GM12878 (cell line): ENCODE results near the gene ZNF532.

Source experiments
- CTCF ChIP-seq, 3 experiments: IDR thresholded peaks in 2 of 3; conservative IDR thresholded peaks in 1 of 3; 2 replicates each; pipeline ENCODE4 v1.5.1; 2011; ENCODE audit warnings: low read depth in 3 of 3, low read length in 3 of 3, mild to moderate bottlenecking in 3 of 3, control low read depth in 2 of 3, moderate library complexity in 2 of 3, inconsistent platforms in 1 of 3, mixed read lengths in 1 of 3; ENCODE audit not compliant: control insufficient read depth in 2 of 3, insufficient read depth in 1 of 3; ENCODE audit errors: extremely low read depth in 1 of 3
- EZH2 ChIP-seq: IDR thresholded peaks from 2 replicates; pipeline ENCODE4 v1.6.1; 2012; ENCODE audit warnings: low read depth, mild to moderate bottlenecking, control low read depth, inconsistent platforms, low read length, borderline replicate concordance; ENCODE audit not compliant: control insufficient read depth
- MXI1 ChIP-seq: fragments of 150-350 bp; IDR thresholded peaks from 2 replicates; pipeline ENCODE4 v1.6.1; 2011; ENCODE audit warnings: low read depth, mild to moderate bottlenecking, inconsistent platforms, low read length, improper control_type of control experiment
- POLR2A ChIP-seq: IDR thresholded peaks from 2 replicates; pipeline ENCODE4 v1.6.1; 2011; ENCODE audit warnings: low read depth, mild to moderate bottlenecking, low read length
- SIX5 ChIP-seq: IDR thresholded peaks from 2 replicates; pipeline ENCODE4 v1.6.1; 2011; ENCODE audit warnings: mild to moderate bottlenecking, low read depth, low read length, moderate library complexity; ENCODE audit not compliant: severe bottlenecking

GRCh38 chr18:58997811-58998337 lies 133.2 kb downstream of the ZNF532 start:
- TF ChIP-seq MXI1, result no peak
- no peak for TF ChIP-seq POLR2A
- no peak for TF ChIP-seq CTCF (IDR thresholded peaks at IDR 0.05 in 2 of 3, conservative IDR thresholded peaks at IDR 0.05 in 1 of 3; ENCODE audit: control insufficient read depth in 2 of 3, extremely low read depth in 1 of 3, insufficient read depth in 1 of 3, low read depth in 3 of 3, low read length in 3 of 3)
- TF ChIP-seq SIX5, result no peak
- no peak for TF ChIP-seq EZH2
